Prostate gland (tissue), 2 donors: ENCODE measurements around the gene MT4. TPM values are rescaled to one million over a fixed set of nuclear protein-coding genes. Genes with fewer than 3 reads are reported as not detected.
A peak's percentile ranks its signal among the peaks of the same experiment; 100 is the strongest.

ENCODE experiments used
- DNase-seq: peaks from one replicate; pipeline ENCODE4 v3.0.0-alpha.2; 2019; ENCODE audit warnings: low spot score
- H3K27ac ChIP-seq, 2 donors: fragments of 200-600 bp; sonication (generic); 2 replicates each; pipeline ENCODE4 v1.5.1; 2017 to 2019
- H3K27me3 ChIP-seq: fragments of 200-600 bp; sonication (generic); replicated peaks from 2 replicates; pipeline ENCODE4 v1.5.1; 2019; ENCODE audit not compliant: insufficient read depth
- H3K36me3 ChIP-seq, 2 donors: fragments of 200-600 bp; sonication (generic); 1 replicate in 1 of 2; 2 replicates in 1 of 2; pipeline versions ENCODE4 v1.5.1 to v1.8.1; 2017 to 2019
- H3K4me1 ChIP-seq: fragments of 200-600 bp; sonication (generic); replicated peaks from 2 replicates; pipeline ENCODE4 v1.5.1; 2019
- H3K4me3 ChIP-seq, 2 donors: fragments of 200-600 bp; sonication (generic); 2 replicates each; pipeline ENCODE4 v1.5.1; 2017 to 2019
- H3K9me3 ChIP-seq: fragments of 200-600 bp; sonication (generic); 2 replicates; pipeline ENCODE4 v1.5.1; 2017
- POLR2A ChIP-seq: fragments of 450-650 bp; IDR thresholded peaks from one replicate; pipeline ENCODE4 v1.6.1; 2016; ENCODE audit warnings: antibody characterized with exemption, mild to moderate bottlenecking
- POLR2AphosphoS5 ChIP-seq: sonication (generic); formaldehyde crosslinking; IDR thresholded peaks from one replicate; pipeline ENCODE4 v1.6.1; 2017; ENCODE audit warnings: antibody characterized with exemption
- WGBS: methylation state at CpG from one replicate; pipeline ENCODE4 v1.1.5; 2018; 5-methylcytosine and 5-hydroxymethylcytosine counted together
- intact Hi-C: fragments of 100-400 bp; cut with DNase I; formaldehyde crosslinking; loops from one replicate; pipeline ENCODE4 v1.14.2; 2022
- total RNA-seq, 2 donors: library from RNA; depleted of rRNA; stranded (reverse); fragments of >200 nt; gene quantifications; one replicate each; pipeline ENCODE4 v1.1.0, GENCODE V29; 2016
- TF ChIP-seq, protein P1 (sequence below), 4 experiments: fragments of 200-600 bp in 2 of 4; fragments of 450-650 bp in 2 of 4; sonication (generic) in 2 of 4; IDR thresholded peaks; 1 replicate in 3 of 4; 2 replicates in 1 of 4; pipeline ENCODE4 v1.5.1; 2016 to 2019; ENCODE audit warnings: antibody characterized with exemption in 4 of 4, mild to moderate bottlenecking in 2 of 4, moderate library complexity in 2 of 4

MT4 gene
- total RNA-seq, 2 donors from 2014 or later: not detected

DNA sequence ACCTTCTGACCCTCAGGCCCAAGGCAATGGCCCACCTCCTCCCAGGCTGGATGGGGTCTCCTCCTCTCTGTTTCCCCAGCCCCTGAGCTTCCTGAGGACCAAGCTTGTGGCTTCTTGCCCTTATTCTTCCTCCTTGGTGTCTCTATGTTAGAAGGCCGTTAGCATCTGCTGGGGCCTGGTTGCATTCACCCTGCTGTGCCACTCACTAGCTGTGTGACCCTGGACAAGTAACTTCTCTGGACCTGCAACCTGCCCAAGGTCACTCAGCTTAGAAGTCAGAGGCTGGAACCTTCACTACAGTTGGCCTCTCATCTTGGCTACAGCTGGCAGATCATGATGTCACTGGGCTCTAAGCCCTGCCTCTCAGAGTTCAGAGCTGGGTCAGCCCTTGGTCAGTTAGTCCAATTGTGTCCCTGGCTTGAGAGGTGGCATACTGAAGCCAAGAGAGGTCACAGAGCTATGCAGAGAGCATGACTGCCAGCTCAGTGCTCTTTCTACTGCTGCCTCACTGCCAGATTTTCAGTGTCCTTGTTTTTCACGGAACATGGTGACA, 46.5 kb downstream of the MT4 start:
- Histone ChIP-seq H3K36me3 (no peaks in the 10 kb centered on the region), H3K27me3 (no peaks in the 10 kb centered on the region), H3K9me3 (no peaks in the 10 kb centered on the region), H3K4me3 (no peak overlapping the region), H3K27ac (peak overlapping the region; percentile 86 to 90), H3K4me1 (peaks cover 22% of the 10 kb centered on the region)
- WGBS: 78% methylated on average over 2 of the region's 2 CpGs
- intact Hi-C loops: no loop called here
- DNase-seq: no peak
- TF ChIP-seq POLR2A (no peak), POLR2AphosphoS5 (no peak)
- TF ChIP-seq, protein P1, sequence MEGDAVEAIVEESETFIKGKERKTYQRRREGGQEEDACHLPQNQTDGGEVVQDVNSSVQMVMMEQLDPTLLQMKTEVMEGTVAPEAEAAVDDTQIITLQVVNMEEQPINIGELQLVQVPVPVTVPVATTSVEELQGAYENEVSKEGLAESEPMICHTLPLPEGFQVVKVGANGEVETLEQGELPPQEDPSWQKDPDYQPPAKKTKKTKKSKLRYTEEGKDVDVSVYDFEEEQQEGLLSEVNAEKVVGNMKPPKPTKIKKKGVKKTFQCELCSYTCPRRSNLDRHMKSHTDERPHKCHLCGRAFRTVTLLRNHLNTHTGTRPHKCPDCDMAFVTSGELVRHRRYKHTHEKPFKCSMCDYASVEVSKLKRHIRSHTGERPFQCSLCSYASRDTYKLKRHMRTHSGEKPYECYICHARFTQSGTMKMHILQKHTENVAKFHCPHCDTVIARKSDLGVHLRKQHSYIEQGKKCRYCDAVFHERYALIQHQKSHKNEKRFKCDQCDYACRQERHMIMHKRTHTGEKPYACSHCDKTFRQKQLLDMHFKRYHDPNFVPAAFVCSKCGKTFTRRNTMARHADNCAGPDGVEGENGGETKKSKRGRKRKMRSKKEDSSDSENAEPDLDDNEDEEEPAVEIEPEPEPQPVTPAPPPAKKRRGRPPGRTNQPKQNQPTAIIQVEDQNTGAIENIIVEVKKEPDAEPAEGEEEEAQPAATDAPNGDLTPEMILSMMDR (IDR thresholded peaks at IDR 0.05): no peak

DNA sequence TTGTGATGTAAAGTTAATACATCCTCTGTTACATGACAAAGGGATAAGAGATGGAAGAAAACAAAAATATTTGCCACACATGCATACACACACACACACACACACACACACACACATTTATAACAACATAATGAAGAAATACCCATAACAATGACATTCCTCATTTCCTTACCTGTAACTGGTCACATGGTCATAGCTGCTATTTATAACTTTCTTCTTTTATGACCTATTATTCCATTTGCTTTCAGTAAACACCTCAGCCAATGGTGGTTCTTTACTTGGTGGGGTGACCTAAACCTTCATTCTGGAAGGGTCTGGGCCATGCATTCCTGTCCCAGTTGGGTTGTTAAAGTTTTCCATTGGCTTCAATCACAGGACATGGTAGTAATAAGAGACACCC, 48.8 kb downstream of the MT4 start:
- H3K9me3 ChIP-seq: no peaks in the 10 kb centered on the region
- no peaks in the 10 kb centered on the region for H3K27me3 ChIP-seq
- intact Hi-C loops: no loop called here
- no peaks in the 10 kb centered on the region for H3K36me3 ChIP-seq
- H3K4me1 ChIP-seq: peaks cover 5% of the 10 kb centered on the region
- no peak overlapping the region for H3K27ac ChIP-seq
- DNase-seq: no peak
- TF ChIP-seq POLR2AphosphoS5: no peak
- TF ChIP-seq, protein P1 (IDR thresholded peaks at IDR 0.05): no peak
- TF ChIP-seq POLR2A: no peak
- H3K4me3 ChIP-seq: no peak overlapping the region

DNA sequence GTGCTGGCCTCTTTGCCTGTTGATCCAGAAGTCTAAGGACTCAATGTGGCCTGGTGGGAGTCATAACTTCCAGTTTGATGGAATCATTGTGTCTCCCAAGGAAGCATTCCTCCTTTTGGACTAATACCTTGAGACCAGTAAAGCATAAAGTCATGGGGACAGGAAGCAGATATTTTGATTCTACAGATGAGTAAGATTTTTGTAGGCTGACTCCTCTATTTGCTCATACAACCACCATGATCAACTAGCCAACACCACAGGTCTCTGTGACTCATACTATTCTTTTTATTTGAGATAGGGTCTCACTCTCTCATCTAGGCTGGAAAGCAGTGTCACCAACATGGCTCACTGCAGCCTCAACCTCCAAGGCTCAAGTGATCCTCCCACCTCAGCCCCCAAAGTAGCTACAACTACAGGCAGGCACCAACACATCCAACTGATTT, 49.7 kb downstream of the MT4 start:
- no peaks in the 10 kb centered on the region for H3K36me3 ChIP-seq
- H3K4me3 ChIP-seq: no peak overlapping the region
- H3K27me3 ChIP-seq: no peaks in the 10 kb centered on the region
- TF ChIP-seq POLR2AphosphoS5 (no peak), POLR2A (no peak)
- TF ChIP-seq, protein P1 (IDR thresholded peaks at IDR 0.05): no peak
- no peaks in the 10 kb centered on the region for H3K9me3 ChIP-seq
- no peak overlapping the region for H3K27ac ChIP-seq
- H3K4me1 ChIP-seq: peaks cover 5% of the 10 kb centered on the region
- intact Hi-C loops: no loop called here
- DNase-seq: no peak

DNA sequence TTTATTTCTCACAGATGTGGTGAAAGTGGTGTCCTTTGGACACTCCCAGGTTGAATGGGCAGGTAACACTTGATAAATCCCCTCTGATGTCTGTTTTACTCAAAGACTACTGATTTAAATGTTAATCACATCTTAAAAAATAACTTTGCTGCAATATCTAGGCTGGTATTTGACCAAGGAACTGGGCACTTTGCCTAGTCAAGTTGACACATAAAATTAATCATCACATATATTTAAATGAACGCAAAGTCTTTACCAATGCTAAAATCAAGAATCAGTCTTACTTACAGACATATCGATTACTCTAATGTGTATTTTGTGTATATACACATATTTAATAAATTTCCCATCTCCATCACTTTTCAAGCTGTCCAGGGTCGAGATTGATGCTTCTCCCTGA, 50.5 kb downstream of the MT4 start:
- Histone ChIP-seq H3K27me3 (no peaks in the 10 kb centered on the region), H3K4me3 (no peak overlapping the region), H3K4me1 (peaks cover 1% of the 10 kb centered on the region), H3K36me3 (no peaks in the 10 kb centered on the region), H3K9me3 (no peaks in the 10 kb centered on the region), H3K27ac (no peak overlapping the region)
- TF ChIP-seq, protein P1 (IDR thresholded peaks at IDR 0.05): no peak
- TF ChIP-seq POLR2A (no peak), POLR2AphosphoS5 (no peak)
- DNase-seq: no peak
- 93% methylated on average over 3 of the region's 3 CpGs for WGBS
- intact Hi-C loops: no loop called here

DNA sequence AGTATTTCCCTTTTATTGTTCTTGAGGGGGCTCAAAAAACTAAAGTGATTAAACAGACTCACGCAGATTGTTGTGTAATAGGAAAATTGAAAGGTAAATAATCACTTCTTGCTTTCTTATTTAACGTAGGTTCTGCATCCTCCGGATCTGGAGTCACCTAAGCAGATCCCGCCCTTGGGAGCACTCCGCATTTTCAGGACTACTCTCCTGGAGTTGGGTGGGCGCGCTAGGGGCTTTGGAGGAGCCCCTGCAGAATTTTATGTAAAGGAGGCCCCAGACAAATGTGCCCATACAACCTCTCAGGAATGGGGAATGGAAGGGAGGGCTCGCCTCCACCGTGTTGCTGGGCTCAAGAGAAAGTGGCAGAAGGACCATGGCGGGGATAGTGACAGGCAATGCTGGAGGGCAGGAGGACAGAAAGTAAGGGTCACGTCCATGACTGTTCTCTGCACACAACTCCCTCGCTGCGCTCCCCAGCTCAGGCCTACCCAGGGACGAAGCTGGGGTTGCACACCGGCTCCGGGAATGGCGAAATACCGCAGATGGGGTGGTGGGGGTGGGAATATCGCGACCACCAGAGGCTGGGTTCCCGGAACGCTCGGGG, 51.8 kb downstream of the MT4 start:
- no peak for DNase-seq
- Histone ChIP-seq H3K9me3 (no peaks in the 10 kb centered on the region), H3K36me3 (no peaks in the 10 kb centered on the region), H3K4me1 (no peaks in the 10 kb centered on the region), H3K27me3 (no peaks in the 10 kb centered on the region), H3K27ac (peak overlapping the region in 1 of 2 donors; percentile 29), H3K4me3 (peak overlapping the region; percentile 3 to 31)
- intact Hi-C loops: no loop called here
- 60% methylated on average over 23 of the region's 23 CpGs for WGBS
- TF ChIP-seq POLR2AphosphoS5 (no peak), POLR2A (no peak)
- TF ChIP-seq, protein P1 (IDR thresholded peaks at IDR 0.05): no peak
